Measurements from ENCODE around the gene DCPS. TPM values are rescaled to one million over a fixed set of nuclear protein-coding genes. Genes with fewer than 3 reads are reported as not detected.
"Not testable (repeated sequence)": the region's sequence is repeated elsewhere in the genome, so short reads cannot be mapped to it uniquely, and the experiment has no call there.

DCPS gene, protein sequence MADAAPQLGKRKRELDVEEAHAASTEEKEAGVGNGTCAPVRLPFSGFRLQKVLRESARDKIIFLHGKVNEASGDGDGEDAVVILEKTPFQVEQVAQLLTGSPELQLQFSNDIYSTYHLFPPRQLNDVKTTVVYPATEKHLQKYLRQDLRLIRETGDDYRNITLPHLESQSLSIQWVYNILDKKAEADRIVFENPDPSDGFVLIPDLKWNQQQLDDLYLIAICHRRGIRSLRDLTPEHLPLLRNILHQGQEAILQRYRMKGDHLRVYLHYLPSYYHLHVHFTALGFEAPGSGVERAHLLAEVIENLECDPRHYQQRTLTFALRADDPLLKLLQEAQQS
- total RNA-seq (2014; rRNA removed; shearing (Covaris generic)): 29.3 and 37.4 TPM in 2 replicates
- 32.3 and 35.4 TPM in 2 replicates for polyA plus RNA-seq (2015; cell fraction: cytosol; rRNA removed)
- 18.0 and 20.6 TPM in 2 replicates for polyA plus RNA-seq (2015; cell fraction: nucleus; rRNA removed)

DNA sequence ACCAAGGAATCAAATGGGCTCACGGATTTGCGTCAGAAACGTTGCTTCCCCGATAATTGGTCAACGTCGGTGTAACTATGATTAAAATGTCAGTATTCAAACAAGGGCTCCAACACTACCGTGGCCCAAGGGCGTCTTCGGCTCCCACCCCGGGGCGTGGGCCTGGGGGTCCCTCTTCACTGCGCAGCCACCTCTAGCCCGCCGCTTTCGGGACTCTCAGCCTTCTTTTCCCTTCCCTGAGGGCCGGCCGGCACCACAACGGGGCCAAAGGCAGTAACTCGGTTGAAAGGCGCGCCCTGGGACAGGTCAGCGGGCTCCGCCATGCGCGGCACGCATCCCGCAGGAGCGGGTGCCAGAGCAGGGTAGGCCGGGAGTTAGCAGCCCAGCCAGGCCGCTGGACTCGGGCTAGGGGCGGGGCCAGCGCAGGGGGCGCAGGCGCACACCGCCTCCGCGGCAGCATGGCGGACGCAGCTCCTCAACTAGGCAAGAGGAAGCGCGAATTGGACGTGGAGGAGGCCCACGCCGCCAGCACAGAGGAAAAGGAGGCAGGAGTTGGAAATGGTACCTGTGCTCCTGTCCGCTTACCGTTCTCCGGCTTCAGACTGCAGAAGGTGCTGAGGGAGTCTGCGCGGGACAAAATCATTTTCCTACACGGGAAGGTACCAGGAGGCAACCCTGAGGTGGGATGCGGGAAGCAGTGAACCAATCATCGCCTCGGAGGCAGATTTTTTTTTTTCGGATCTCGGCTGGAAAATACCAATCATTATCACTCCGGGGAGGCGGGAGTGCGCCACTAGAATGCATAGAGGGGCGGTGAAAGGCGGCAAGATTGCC lies at the start of gene DCPS:
DCPS (plus strand) TSS at position 438 of the 834 bp plus-strand sequence; CDS start at position 459, 21 bp downstream.
- peak; percentile 92 for DNase-seq (ENCODE audit: low read depth)

DNA sequence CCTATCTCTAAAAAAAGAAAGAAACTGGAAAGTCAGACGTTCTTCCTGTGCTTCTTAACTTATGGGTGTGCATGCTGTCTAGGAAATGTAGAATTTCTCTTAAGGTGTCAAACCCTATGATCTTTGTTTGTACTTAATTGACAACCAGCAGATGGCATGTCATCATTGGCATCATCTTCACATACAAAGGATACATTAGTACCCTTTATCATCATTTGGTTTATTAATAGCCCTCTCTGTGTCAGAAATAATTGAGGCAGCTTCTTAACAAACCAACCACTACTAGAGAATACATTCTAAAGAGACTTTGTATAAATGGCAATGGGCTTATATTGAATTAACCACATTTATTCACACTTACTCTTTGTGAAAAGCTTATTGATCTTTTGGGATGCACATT lies 49.0 kb upstream of the DCPS start:
- no peak for DNase-seq (ENCODE audit: low read depth)

DNA sequence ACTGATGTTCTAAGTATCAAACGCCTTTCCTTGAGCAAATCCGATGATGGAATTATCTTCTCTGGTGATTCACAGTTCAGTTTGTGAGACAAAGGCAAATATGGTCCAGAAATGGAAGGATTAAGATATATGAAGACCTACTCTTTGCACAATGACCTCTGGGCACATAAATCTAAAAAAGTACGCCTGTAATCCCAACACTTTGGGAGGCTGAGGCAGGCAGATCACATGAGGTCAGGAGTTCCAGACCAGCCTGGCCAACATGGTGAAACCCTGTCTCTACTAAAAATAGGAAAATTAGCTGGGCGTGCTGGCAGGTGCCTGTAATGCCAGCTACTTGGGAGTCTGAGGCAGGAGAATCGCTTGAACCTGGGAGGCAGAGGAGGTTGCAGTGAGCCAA lies 48.4 kb upstream of the DCPS start:
- DNase-seq (ENCODE audit: low read depth): not testable (repeated sequence)

DNA sequence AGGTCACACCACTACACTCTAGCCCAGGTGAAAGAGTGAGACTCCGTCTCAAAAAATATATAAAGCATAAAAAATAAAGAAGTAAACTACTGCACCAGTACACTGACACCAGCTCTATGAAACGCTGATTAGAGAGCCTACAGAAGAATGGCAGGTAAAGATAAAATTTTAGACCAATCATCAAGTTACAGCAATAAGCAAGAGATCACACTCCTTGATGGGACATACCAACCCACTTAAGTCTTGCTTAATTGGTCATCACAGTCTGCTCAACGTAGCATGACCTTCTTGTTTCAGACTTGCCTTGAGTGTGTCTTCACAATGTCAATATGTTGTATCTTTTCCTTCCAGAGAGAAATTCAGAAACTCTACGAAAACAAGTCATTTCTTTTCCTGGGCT lies 47.6 kb upstream of the DCPS start:
- no peak for DNase-seq (ENCODE audit: low read depth)

DNA sequence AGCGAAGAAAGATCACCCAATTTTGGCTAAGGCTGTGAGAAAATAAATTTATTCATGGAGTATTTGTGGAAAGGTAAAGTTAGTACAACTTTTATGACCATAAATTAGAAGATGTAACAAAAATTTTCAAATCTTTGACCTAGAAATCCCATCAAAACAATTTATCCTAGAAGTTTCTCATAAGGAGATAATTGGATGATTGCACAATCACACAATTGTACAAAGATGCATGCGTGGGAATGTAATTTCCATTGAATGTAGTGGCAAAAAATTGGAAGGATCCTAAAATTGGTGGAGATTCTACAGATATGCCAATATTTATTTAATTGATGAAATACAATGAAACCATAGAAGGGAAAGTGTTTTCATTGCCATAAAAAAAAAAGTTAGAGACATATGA lies 46.7 kb upstream of the DCPS start:
- DNase-seq (ENCODE audit: low read depth): no peak

DNA sequence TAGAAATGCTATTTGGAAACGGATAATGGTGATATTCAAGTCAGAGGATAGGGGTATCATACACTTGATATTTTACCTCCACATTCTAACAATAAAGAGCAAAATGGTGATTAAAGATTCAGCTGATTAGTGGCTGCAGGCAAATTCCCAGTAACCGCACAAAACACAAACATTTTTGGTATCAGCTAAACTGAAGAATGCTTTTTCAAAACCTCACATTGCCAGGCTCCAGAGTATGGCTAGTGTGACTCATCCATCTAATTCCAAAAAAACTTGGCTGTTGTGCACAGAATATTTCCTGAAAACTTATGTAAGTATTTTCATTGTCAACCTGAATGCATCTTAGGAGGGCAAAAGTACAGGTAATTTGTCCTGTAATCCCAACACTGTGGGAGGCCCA lies 46.1 kb upstream of the DCPS start:
- DNase-seq (ENCODE audit: low read depth): no peak

DNA sequence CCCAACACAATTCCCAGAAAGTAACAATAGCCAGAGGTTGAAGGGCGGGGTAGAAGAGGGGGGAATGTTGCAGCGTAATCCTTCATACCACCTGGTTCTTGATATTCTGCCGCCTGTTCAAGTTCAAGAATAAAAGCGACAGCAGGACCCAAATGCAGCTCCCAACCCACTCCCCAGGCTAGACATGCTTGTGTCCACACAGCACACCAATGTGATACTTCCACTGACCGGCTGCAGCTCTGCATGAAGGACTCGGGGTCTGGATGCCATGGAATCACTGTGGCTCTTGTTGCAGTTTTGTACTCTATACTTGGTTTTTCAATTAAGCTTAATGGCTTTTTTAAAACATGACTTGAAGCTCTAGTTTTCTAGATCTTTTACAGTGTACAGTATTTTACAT lies 41.6 kb upstream of the DCPS start:
- no peak for DNase-seq (ENCODE audit: low read depth)

DNA sequence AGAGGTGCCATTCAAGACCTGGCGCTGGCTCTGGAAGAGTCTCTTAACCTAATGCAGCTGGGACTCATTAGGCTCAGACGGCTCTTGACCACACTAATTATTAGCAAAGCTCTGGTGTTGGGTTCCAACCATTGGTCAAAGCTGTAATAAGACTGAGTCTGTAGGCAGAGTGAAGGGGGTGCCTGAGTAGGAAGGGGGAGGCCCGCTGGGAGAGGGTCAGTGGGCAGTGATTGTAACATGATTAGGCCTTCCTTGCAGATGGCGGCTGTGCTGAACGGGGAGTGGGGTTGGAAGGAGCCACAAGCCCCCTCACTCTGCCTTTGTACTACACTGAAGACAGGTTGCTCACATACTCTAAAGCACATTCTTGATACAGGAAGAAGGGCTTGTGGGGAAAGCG lies 40.4 kb upstream of the DCPS start:
- DNase-seq (ENCODE audit: low read depth): no peak

DNA sequence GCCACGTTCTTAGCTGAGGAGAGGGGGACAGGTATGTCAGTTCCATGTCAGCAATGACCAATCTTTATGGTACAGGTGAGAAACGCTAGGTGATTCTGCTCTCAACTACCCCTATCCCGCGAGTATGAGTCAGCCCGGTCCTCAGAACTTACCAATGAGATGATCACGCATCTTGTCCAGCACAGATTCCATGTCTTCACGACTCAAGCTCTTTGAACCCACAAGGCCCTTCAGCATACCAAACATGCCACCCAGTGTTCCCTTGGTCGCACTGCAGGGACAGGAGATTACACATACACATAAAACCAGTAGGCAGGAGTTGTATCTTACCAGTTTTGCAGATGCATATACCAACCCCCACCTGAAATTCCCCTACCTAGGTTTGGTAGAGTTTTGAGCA lies 38.0 kb upstream of the DCPS start:
- DNase-seq (ENCODE audit: low read depth): no peak

DNA sequence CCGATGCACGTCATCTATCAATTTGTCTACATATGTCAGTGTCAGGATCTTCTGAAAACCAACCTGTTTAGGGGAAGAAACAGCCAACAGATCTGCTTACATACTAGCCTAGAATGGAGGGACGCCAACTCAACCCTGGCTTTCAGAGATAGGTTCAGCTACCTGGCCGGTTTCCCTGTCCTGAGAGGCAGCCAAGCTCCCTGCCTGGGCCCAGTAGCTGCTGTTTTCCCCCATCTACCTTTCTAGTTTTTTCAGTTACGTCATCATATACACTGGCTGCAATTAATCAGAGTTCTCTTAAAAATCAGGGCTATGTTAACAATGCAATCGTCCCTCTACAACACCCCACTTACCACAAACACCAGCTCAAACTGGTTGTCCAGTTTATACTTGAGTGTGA lies 36.2 kb upstream of the DCPS start:
- DNase-seq (ENCODE audit: low read depth): no peak

DNA sequence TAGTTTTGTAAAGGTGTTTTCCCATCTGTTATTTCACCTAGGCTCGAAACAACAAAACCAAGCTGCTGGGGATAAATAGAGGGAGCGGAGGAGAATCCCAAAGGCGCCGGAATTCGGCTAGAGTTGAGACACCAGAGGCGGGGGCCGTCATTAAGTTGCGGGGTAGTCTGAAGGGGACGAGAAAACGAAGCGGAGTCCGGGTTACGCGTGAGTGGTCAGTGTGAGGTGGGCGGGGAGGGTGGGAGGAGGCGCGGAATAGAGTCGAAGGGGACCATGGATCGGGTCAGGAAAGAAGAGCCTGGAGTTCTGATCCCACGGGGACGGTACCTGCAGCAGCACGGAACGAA lies 35.5 kb upstream of the DCPS start:
- no peak for DNase-seq (ENCODE audit: low read depth)

DNA sequence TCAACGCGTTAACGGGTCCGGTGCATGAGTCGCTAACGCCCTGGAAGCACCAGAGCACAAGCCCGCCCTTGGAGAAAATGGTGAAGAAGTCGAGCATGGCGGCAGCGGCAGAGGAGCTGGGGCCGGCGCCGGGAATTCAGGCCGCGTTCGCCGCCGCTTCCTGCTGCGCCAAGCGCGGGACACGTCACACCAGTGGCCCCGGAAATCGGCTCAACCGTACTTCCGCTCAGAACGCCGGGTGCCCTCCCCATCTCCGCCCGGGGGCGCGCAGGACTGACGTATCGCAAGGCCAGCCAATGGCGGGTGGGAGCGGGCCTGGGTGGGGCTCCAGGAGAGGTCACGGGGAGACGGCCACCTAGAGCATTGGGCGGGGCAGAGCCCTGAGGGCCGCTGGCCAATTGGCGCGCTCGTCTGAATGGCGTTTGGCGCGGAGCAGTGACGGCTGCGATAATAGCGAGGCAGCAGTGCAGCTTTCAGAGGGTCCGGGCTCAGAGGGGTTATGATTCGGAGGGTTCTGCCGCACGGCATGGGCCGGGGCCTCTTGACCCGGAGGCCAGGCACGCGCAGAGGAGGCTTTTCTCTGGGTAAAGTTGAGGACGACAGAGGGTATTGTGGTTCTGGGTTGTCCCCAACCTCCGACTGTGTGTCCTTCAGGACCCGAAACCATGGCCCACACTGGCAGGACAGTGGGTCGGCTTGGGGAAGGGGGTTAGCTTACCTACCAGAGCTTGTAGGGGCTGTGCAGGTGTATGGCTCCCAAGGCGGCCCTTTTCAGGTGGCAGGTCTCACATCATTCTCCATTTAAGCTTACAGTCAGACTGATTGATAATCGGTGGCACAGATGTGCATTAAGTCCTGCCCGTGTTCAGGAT lies 34.9 kb upstream of the DCPS start, which contains the start of the genes FOXRED1 and SRPRA:
FOXRED1 (plus strand) TSS at position 447 of the 872 bp plus-strand sequence; CDS start at position 500, 53 bp downstream.
SRPRA (minus strand) TSS at position 188 of the 872 bp plus-strand sequence; CDS start at position 97, 91 bp downstream.
- DNase-seq (ENCODE audit: low read depth): peak; percentile 99

DNA sequence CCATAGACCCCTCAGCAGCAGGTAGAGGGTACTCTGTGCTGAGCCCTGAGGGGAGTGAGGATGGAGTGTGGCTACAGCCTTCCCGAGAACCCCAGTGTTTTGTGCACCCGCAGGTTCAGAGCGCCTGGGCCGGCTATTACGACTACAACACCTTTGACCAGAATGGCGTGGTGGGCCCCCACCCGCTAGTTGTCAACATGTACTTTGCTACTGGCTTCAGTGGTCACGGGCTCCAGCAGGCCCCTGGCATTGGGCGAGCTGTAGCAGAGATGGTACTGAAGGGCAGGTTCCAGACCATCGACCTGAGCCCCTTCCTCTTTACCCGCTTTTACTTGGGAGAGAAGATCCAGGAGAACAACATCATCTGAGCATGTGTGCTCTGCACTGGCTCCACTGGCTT lies 26.5 kb upstream of the DCPS start:
- no peak for DNase-seq (ENCODE audit: low read depth)

DNA sequence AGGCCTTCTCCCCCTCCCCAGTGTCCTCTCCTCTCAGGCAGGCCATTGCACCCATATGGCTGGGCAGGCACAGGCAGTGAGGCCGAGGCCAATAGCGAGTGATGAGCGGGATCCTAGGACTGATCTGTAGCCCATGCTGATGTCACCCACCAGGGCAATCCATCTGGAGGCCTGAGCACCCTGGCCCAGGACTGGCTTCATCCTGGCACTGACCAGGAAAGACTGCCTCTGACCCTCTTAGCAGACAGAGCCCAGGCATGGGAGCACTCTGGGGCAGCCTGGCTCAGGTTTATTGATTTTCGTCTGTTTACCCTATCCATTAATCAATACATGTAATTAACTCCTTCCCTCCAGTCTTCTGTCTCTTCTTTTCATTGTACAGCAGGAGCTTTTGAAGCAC lies 26.1 kb upstream of the DCPS start:
- no peak for DNase-seq (ENCODE audit: low read depth)

DNA sequence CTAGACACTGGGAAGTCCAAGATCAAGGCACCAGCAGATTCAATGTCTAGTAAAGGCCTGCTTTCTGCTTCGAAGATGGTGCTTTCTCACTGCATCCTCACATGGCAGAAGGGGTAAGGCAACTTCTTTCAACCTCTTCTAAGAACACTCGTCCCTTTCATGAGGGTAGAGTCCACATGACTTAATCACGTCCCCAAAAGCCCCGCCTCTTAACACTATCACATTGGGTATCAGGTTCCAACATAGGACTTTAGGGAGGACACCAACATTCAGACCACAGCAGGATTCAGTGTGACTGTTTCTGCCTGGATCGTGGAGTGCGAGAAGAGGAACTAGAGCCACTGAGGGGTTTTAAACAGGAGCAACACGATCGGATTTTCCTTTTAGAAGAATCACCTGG lies 24.7 kb upstream of the DCPS start:
- DNase-seq (ENCODE audit: low read depth): no peak

DNA sequence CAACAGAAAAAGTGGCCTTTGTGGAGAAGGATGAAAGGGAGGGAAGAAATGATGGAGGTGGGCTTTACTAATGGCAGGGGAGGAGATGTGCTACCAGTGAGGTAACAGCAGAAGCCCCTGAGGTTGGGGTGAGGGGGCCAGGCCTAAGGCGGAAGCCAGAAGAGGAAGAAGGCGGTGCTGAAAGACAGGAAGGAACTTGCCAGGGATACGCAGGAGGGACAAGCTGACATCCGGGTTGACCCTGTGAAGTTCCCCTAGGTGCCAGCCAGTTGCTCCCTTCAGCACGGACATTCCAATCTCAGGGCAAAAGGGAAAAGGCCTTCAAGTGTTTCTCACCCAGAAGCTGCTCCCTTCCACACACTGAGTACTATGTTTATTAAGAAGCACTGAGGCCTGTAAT lies 23.3 kb upstream of the DCPS start:
- no peak for DNase-seq (ENCODE audit: low read depth)

DNA sequence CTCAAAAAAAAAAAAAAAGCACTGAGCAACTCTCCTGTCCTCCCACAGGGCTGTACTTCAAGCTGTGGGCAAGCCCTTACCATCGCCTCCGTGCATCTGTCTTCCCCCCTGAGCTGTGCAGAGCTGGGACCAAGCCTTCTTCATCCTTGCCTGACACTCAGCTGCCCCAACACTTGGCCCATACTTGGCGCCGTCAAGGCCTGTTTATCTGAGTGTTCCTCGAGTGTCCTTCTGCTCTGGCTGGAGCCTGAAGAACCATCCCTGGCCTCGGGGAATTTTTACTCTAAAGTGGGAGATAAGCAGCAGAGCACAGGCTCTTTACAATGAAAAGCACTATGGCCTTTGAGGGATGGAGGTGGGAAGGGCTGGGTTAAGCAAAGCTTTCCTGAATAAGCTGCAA lies 22.6 kb upstream of the DCPS start:
- no peak for DNase-seq (ENCODE audit: low read depth)

DNA sequence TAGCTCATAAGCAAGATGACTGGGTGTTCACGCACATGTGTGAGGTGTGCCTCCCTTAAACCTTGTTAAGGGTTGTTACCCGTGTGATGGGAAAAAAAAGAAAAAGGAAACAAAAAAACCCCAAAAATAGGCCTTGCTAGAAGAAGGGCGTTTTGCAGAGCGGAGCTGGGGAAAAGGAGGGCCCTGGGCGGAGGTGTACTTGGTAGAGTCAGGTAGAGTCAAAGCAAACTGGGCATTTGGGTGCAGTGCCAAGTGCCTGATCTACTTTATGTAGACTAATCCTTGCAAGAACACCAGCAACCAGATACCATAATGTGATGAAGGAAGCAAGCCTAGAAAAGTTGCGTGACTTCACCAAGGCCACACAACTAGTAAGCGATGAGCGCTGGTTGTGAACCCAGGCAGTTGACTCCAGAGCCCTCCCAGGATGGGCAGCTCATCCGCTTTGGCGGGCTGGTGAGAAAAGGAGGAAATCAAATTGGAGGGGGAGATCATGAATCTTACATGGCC lies 22.1 kb upstream of the DCPS start:
- DNase-seq (ENCODE audit: low read depth): no peak

DNA sequence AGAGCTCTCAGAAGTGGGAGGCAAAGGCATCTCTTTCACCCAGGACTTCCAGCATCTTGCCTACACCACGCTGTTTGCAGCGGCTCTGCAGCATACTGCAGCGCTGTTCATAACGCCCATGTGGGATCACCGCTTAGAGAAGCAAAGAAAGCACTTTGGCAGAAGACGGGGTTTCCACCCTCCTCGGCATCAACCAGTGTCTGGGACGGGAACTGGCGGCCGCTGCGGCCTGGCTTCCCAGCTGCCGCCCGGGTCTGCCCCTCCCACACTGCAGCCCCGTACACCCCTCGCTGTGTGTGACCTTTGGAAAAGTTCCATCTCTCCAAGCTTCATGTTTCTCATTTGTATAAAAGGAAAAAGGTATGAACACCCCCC lies 21.5 kb upstream of the DCPS start:
- DNase-seq (ENCODE audit: low read depth): no peak

DNA sequence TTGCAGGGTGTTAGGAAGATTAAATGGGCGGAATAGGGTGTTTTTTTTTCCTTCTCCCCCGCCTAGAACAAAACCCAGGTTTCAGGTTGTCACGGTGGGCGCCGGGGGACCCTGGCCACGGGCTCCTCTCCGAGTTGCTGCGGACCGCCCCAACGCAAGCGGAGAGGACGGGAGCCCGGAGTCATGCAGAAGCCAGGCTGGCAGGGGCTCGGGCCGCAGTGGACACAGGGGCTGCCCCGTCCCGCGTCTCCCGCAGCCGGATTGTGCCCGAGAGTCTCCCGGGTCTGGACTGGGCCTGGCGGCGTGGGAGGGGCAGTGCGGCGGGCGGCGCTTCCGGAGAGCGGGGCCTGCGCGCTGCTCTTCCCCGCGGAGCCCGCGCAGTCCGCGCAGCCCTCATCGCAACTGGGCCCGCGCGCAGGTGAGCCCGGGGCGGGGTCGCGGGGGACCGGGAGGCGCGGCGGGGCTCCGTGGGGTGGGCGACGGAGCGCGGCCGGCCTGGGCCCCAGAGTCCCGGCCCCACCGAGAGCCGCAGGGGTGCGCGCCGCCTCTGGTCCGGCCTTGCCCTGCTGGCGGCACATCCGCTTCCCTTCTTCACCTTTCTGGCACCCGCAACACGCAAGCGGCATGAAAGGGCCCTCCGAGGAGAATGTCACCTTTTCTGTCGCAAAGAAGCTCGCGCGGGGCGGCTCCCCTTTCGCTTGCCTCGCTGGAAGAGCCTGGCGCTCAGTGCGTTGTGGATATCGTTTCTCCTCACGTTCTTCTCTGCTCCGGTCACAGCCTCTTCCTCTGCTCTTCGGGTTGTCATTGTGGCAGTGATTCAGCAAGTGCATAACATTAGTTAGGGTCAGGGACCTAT lies 20.9 kb upstream of the DCPS start, which contains the start of gene TIRAP:
TIRAP (plus strand) TSS at position 358 of the 856 bp plus-strand sequence. CDS start 7,802 bp downstream, outside the sequence.
- DNase-seq (ENCODE audit: low read depth): peak; percentile 29

All from HT1080 (cell line).